Middle frontal gyrus (tissue), 1 donor: ENCODE data around the gene STK11IP.

ENCODE experiments used
- DNase-seq: peaks from one replicate; pipeline ENCODE4 v3.0.0-alpha.2; 2015; ENCODE audit warnings: low spot score; ENCODE audit errors: extremely low spot score

STK11IP gene

DNA sequence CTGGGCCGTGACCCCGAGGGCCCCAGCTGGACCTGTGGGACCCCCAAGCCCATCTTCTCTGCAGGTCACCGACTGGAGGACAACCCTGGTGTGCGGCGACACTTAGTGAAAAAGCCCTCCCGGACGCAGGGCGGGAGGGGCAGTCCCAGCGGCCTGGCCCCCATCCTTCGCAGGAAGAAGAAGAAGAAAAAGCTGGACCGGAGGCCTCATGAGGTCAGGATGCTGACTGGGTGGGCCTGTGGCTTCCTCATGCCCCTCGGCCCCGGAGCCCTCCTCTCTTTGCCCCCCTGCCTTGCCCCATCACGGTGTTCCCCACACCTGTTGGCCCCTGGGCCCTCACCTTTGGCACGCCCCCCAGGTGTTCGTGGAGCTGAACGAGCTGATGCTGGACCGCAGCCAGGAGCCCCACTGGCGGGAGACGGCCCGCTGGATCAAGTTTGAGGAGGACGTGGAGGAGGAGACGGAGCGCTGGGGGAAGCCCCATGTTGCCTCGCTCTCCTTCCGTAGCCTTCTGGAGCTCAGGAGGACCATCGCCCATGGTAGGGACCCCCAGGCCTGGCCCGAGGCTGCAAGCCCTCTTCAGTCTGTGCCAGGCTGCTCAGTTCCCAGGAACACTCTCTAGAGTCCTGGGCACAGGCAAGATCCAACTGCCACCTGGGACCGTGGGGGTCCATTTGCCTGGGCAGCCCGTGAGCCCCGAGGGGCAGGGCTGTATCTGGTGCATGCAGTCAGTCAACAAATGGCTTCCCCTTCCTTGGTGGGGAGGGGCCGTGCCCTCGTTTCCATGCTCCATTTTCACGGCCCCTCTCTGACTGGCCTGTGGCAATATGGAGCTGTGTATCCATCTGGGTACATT is 34.5 kb downstream of the STK11IP start:
- no peak for DNase-seq

DNA sequence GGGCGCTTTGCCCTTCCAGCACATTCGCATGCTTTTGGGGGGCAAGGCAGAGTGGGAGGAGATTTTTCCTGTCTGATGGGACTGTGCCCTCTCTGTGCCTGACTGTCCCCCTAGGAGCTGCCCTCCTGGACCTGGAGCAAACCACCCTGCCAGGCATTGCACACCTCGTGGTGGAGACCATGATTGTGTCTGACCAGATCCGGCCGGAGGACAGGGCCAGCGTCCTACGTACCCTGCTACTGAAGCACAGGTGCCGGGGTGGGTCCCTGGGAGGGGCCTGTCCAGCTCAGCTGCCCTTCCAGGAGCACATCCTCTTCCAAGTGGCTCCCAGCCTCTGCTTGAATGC is 35.1 kb downstream of the STK11IP start:
- no peak for DNase-seq

DNA sequence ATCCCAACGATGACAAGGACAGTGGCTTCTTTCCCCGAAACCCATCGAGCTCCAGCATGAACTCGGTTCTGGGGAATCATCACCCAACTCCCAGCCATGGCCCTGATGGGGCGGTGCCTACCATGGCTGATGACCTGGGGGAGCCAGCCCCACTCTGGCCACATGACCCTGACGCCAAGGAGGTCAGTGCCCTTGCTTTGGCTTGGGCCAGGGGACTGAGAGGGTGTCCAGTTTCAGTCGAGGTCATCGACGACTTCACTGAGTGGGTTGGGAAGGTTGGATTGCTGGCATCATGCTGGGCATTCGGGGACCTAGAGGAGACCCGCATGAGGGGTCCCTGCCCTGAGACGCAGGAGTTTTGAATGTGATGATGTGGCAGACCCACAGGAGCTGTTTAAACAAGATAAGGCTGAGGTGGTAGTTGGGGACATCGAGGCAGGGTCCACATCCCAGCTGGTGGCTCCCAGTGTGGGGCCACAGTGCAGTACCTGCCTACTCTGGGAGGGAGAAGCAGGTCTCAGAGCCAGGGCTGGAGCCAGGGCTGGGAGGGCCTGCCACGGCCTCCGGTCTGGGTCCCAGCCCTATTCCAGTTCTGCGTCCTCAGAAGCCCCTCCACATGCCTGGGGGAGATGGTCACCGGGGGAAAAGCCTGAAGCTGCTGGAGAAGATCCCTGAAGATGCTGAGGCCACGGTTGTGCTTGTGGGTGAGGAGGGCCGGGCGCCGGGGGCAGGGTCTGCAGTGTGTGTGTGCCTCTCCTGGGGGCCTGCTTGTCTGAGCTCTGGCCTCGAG is 35.8 kb downstream of the STK11IP start:
- DNase-seq, result no peak

DNA sequence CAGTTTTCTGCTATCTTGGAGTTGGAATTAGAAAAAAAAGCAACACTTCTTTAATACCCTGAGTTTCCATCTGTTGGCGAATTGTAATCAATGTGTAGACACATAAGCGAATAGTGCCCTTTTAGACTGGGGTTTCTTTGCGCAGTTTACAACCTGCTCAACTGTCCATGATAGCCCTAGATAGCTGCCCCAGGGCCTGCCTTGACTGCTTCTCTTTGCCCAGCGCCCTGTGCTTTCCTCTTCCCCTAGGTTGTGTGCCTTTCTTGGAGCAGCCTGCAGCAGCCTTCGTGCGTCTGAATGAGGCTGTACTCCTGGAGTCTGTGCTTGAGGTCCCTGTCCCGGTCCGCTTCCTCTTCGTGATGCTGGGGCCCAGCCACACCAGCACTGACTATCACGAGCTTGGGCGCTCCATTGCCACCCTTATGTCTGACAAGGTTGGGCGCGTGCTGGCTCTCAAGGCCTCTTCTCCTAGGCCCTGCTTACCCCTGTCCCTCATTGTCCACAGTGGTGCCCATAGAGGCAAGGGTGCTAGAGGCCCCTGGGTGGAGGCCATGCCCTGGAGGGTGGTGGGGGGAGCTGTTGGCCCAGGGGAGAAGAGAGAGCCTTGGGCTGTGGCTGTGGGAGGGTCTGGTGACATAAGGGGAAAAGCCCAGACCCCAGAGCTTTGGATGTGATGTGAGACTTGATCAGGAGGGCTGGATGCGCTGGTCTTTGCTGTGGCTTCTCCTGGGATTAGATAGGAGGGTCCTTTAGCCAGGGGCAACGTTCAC is 36.7 kb downstream of the STK11IP start:
- DNase-seq, result no peak

DNA sequence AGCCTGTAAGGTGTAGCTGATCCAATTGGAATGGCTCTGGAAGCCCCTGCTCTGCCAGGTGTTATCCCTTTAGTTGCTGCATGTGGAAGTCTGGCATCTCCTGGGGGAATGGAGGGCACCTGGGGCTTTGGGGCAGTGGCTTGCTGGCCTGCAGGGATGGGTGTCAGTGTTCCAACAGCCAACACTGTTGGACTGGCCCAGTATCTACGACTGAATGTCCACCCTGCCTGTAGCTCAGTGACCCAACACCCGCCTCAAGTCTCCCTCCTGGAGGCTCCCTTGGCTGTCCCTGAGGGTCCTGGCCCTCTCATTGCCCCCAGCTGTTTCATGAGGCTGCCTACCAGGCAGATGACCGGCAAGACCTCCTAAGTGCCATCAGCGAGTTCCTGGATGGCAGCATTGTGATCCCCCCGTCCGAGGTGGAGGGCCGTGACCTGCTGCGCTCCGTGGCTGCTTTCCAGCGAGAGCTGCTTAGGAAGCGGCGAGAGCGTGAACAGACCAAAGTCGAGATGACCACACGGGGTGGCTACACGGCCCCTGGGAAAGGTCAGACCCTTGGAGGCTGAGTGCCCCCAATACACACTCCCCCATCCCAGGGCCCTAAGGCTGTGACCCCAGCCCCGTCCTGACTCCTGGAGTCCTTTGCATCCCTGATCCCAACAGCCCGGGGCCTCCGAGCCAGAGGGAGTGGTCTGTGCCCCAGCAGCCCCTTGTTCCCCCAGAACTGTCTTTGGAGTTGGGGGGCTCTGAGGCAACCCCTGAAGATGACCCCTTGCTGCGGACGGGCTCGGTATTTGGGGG is 37.5 kb downstream of the STK11IP start:
- DNase-seq, result no peak

DNA sequence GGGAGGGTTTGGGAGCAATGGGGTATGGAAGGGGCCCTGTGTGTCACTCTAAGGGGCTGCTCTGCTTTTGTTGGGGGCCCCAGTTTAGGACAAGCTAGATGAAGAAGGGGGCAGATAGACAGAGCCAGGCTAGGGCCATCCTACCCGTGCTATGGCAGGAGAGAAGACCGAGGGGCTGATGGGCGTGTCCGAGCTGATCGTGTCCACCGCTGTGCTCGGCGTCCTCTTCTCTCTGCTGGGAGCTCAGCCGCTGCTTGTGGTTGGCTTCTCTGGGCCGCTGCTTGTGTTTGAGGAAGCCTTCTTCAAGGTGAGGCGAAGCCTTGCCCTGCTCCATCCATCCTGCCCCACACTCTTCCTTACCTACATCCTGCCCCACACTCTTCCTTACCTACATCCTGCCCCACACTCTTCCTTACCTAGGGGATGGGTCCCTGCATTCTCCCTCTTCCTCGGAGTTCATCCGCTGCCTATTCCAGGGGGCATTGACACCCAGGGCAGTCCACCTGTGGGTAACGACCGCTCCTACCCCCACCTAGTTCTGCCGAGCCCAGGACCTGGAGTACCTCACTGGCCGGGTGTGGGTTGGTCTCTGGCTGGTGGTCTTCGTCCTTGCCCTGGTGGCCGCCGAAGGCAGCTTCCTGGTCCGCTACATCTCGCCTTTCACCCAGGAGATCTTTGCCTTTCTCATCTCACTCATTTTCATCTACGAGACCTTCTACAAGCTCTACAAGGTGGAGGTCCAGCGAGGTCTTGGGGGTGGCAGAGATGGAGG is 38.7 kb downstream of the STK11IP start:
- no peak for DNase-seq

DNA sequence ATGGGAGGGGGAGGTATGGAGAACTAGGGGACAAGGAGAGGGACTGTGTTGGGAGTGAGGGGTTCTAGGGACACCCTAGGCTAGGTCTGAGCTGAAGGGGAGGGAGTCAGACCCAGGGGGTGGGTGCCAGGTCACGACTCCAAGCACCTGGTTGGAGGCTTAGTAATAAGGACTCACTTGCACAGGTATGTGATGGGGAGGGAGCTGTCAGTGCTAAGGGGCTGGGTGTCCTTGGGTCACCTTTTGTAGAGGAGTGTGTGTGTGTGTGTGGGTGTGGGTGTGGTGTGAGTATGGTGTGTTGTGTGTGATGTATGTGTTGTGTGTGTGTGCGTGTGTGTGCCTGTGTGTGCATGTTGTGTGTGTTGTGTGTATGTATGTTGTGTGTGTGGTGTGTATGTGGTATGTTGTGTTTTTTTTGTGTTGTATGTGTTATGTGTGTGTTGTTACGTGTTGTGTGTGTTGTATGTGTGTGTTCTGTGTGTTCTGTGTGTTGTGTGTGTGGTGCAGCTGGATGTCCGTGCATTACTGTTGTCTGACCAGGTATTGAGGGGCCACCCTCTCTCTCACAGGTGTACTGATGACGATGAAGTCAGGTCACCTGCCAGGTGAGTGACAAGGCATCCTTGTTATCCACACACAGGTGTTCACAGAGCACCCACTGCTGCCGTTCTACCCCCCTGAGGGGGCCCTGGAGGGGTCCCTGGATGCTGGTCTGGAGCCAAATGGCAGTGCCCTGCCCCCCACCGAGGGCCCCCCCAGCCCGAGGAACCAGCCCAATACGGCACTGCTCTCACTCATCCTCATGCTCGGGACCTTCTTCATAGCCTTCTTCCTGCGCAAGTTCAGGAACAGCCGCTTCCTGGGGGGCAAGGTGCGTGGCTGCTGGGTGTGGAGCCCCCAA is 39.5 kb downstream of the STK11IP start:
- no peak for DNase-seq

DNA sequence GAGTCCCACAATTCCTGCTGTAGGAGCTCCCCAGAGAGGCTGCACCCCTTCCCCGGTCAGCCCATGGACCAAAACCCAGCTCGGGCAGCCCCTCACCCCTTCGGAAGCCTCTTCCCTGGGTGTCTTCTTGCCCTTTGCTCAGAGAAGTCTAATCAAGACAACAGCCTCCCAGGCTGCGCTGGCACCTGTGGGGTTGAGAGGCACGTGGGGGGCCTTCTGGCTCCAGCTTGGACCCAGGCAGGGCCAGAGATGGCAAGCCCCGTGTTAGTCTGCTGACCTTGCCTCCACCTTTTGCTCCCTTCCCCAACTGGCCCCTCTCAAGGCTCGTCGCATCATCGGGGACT is 40.2 kb downstream of the STK11IP start:
- no peak for DNase-seq

DNA sequence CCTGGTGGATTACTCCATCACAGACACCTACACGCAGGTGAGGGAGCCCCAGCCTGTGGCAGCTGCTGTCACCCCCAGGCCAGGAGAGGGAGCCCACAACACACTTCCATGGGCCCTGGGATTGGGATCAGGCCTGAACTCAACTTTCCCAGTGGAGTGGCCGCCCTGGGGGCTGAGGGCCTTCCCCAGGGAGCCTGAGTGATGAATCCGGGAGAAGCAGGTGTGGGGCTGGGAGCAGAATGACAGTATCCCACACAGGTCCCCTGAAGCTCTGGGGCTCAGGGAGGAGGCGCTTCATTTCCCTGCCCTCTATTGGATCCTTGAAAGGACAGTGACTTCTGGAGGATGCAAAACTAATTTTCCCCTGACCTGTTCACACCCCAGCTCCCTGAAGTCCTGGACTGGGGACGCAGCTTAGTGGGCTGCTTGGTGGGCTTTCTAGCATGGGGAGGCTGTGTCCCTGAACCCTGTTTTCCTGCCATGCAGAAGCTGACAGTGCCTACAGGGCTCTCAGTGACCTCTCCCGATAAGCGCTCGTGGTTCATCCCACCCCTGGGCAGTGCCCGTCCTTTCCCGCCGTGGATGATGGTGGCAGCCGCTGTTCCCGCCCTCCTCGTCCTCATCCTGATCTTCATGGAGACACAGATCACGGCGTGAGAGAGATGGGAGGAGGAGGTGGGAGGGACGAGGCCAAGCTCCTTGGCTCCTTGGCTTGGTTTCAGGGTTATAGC is 40.7 kb downstream of the STK11IP start:
- no peak for DNase-seq

DNA sequence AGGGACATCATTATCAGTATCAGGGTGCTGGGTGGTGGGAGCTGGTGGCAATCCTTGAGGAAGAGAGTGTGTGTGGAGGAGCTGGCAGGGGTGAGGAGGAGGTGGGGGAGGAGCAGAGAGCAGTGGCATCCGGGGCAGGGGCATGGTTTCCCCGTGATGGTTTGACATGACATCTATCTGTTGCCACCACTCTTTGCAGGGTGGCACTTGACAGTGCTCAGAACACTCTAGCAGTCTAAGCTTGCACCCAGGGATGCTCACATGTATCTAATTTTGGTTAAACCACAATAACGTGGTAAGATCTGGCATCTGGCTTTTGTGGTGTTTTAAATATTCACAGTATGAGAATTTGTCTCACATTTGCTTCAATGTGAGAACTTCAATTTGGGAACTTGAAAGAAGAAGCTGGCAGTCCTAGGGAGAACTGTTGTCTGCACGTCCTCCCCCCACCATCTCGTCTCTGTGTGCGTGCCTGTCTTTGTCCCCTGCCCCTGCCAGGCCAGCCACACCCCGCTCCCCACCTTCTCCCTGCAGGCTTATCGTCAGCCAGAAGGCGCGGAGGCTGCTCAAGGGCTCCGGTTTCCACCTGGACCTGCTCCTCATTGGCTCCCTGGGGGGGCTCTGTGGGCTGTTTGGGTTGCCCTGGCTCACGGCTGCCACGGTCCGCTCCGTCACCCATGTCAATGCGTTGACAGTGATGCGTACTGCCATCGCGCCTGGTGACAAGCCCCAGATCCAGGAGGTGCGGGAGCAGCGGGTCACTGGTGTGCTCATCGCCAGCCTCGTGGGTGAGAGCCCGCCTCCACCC is 41.5 kb downstream of the STK11IP start:
- DNase-seq, result peak; percentile 54

DNA sequence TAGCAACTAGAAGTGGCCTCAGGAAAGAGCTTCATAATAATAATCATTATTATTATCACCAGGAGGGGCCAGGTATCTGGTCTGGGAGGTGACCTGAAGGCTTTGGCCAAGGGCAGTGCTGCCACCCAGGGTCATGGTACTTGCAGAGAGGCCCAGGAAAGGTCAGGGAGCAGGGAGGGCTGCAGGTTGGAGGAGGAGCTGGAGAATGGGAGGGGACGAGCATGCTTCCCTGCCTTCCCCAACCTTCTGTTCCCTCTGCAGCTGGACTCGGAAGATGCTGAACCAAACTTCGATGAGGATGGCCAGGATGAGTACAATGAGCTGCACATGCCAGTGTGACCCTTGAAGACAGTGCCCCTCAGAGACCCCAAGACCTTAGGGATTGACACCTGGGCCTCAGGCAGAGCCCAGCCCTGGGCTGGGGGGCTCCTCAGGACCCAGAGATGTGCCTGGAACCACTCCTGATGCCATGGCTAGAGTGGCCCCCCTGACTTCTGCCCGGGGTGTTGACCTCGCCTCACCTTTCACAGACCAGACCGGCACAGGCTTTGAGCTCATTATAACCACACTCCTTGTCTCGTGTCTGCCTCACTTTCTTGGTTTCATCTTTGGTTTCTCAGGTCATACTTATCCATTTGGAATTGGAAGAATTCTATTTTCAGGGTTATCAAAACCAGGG is 43.9 kb downstream of the STK11IP start:
- no peak for DNase-seq

DNA sequence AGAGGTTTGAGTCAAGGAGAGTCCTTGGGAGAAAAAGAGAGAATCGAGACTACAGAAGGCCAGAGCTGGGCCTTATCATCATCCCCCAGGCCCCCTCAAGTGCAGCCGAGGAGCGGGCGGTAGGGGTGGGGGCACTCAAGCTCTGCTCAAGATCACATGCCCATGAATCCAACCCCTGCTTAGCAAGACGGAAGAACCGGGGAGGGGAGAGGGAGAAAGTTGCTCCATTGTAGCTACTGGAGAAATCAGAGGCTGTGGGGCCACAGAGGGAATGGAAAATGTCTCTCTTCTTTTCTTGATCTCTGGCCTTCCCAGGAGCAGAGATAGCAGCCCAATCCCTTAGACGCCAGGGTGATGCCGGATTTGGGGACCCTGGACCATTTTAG is 44.4 kb downstream of the STK11IP start:
- DNase-seq, result no peak

DNA sequence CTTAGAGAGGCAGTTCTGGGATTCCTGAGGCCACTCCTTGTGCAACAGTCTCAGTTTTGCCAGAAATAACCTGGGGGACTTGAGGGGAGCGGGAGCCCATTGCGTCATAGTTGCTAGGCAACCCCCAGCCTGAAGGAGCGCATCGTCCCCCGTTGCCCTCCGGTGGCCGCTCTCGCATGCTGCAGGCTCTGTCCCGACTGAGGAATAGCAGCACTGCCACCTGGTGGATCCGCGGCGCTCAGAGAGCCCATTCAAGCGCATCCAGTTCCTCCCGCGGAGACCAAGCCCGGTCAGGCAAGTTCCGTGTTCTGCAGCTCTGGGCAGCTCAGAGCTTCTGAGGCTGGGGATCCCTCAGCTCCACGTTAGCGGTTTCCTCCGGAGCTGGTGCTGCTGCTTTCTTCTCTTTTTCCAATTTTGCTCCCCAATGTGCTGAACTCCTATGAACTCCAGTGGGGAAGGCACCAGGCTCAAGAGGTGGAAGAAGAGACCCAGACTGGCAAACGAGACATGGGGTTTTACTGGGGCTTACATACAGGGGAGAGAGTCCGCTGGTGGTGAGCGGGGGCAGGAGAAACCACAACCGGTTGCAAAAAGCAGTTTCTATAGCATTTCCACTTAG is 44.9 kb downstream of the STK11IP start:
- peak; percentile 88 for DNase-seq

DNA sequence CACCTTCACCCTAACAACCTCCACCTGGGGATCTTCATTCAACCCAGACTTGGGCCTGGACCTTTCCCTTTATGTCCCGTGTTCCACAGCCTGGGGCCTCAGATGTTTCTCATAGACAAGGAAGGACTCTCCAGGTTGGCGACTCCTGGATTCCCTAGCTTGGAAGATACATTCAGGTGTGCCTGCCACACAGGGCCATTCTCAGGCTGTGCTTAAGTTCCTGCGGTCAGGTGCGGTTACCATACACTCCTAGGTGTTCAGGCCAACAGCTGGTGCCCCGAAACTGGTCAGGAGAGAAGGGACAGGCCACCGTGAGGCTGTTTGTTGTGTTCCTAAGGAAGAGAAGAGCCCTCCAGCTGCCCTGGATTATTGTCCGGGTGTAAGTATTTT is 45.4 kb downstream of the STK11IP start:
- no peak for DNase-seq

DNA sequence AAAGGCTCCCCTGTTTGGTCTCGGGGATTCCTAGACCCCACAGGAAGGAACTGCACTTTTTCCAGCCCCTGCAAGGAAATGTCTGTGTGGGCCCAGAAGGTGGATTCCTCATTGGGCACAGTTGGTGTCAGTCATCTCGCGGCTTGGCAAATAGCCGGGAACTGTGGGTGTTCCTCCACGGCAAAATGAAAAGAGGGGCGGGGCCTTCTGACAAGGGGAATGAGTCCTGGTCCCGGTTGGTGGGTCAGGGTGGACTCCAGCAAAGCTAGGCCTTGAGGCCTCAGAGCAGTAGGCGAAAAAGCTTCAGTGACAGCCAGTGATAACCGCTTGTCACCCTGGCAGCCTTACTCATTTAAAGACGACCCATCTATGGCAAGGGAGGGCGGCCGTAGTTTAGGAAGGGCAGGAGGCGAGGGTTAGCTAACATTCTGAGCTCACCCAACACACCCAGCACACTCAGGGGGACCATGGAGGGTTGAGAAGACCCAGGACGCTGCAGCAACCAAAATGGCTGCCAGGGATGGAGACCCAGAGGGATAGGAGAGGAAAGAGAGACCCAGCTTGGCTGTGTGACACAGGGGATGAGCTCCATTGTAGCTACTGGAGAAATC is 46.2 kb downstream of the STK11IP start:
- DNase-seq, result no peak

DNA sequence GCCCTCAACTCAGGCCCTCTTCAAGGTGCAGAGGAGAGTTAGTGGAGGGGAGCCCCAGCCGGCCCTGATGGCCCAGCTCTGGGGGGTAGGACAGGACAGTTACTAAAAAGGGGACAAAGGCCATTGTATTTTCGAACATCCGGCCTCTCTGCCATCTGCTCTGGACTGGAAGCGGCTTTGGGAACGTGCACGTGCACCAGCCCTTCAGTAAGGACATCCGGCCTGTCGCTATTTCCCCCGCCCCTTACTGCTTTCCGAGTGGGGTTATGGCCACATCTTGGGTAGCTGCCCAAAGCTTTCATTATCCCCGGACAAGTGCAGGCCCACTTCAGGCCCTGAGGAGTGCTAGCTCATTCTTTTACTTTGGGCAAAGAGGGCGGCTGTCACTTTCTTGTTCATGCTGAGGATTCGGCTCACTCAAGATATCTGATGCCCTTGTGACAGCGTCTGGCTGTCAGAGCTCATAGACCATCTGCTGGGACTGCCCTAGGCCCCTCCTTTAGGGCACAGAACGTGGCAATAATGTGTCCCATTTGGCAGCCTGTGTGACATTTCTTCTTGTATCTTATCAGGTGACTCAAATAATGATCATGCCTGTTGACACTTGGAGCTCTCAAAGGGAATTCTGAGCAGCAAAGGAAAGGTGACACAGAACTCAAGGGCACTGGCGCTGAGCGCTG is 47.3 kb downstream of the STK11IP start:
- no peak for DNase-seq
